OCI-LY7 (cell line): ENCODE data around the gene ZDHHC19. TPM values are rescaled to one million over a fixed set of nuclear protein-coding genes. Genes with fewer than 3 reads are reported as not detected.

Experiments
- BruUV-seq: library from RNA; stranded (reverse); fragments of 400-500 nt; replicated peaks from 2 replicates; lab custom pipeline; 2021; lab: Mats Ljungman, UMichigan
- CTCF ChIA-PET: fragments of 300-600 bp; sonication (Branson Sonifier 250); formaldehyde crosslinking; loops from one replicate; lab custom pipeline; 2022; ENCODE audit warnings: antibody characterized with exemption; ENCODE audit not compliant: unreplicated experiment; lab: Charles Lee
- POLR2A ChIA-PET: fragments of 300-600 bp; sonication (Branson Sonifier 250); formaldehyde crosslinking; loops from one replicate; lab custom pipeline; 2022; ENCODE audit warnings: antibody characterized with exemption; lab: Charles Lee
- DNase-seq: peaks from one replicate; pipeline ENCODE4 v3.0.0-alpha.2; 2015; ENCODE audit warnings: low spot score
- H2AFZ ChIP-seq: fragments of 200-600 bp; sonication (generic), shearing (Covaris generic); 2 replicates; pipeline ENCODE4 v1.6.1; 2014; ENCODE audit warnings: mild to moderate bottlenecking, antibody characterized with exemption, low read length, moderate library complexity
- H3K27ac ChIP-seq: fragments of 200-600 bp; sonication (generic); 2 replicates; pipeline ENCODE4 v1.5.1; 2014; ENCODE audit warnings: mixed run types, low read depth, mild to moderate bottlenecking, moderate library complexity, low read length, inconsistent platforms; ENCODE audit not compliant: poor library complexity, severe bottlenecking
- H3K36me3 ChIP-seq: fragments of 200-600 bp; sonication (generic); 2 replicates; pipeline ENCODE4 v1.6.1; 2014; ENCODE audit warnings: mild to moderate bottlenecking, antibody characterized with exemption, low read length, moderate library complexity, mixed read lengths; ENCODE audit not compliant: insufficient read depth
- H3K4me1 ChIP-seq: fragments of 200-600 bp; sonication (generic); 2 replicates; pipeline ENCODE4 v1.5.1; 2014; ENCODE audit warnings: mild to moderate bottlenecking, low read length; ENCODE audit not compliant: insufficient read depth, poor library complexity, severe bottlenecking
- H3K4me2 ChIP-seq: fragments of 200-600 bp; sonication (generic); 2 replicates; pipeline ENCODE4 v1.6.1; 2014; ENCODE audit warnings: mild to moderate bottlenecking, low read length
- H3K4me3 ChIP-seq: fragments of 200-600 bp; sonication (generic); 2 replicates; pipeline ENCODE4 v1.5.1; 2014; ENCODE audit warnings: mild to moderate bottlenecking, low read depth, low read length; ENCODE audit not compliant: poor library complexity, severe bottlenecking
- H3K79me2 ChIP-seq: fragments of 200-600 bp; sonication (generic); 2 replicates; pipeline ENCODE4 v1.6.1; 2016; ENCODE audit warnings: low read depth, mild to moderate bottlenecking, low read length, moderate library complexity, mixed read lengths; ENCODE audit not compliant: insufficient read depth
- H3K9me2 ChIP-seq: fragments of 200-600 bp; sonication (generic); 2 replicates; pipeline ENCODE4 v1.6.1; 2016; ENCODE audit warnings: mild to moderate bottlenecking, low read length, mixed read lengths; ENCODE audit not compliant: insufficient read depth
- H3K9me3 ChIP-seq: fragments of 200-600 bp; sonication (generic); 2 replicates; pipeline ENCODE4 v1.6.1; 2014; ENCODE audit warnings: mild to moderate bottlenecking, mixed run types, low read length, mixed read lengths
- H4K20me1 ChIP-seq: fragments of 200-600 bp; sonication (generic); 2 replicates; pipeline ENCODE4 v1.6.1; 2014; ENCODE audit warnings: mild to moderate bottlenecking, antibody characterized with exemption, low read length, moderate library complexity, mixed read lengths; ENCODE audit not compliant: insufficient read depth
- EZH2phosphoT487 ChIP-seq: fragments of 200-600 bp; sonication (generic); IDR thresholded peaks from 2 replicates; pipeline ENCODE4 v1.6.1; 2018; ENCODE audit warnings: low read depth, borderline replicate concordance, mild to moderate bottlenecking, mixed run types, antibody characterized with exemption, low read length, moderate library complexity, mixed read lengths
- intact Hi-C: fragments of 100-400 bp; cut with micrococcal nuclease; formaldehyde crosslinking; loops from one replicate; pipeline ENCODE4 v1.10.0; 2022; ENCODE audit not compliant: unreplicated experiment
- total RNA-seq, 2 experiments: library from RNA; depleted of rRNA in 1 of 2; stranded (reverse); fragments of >200 nt in 1 of 2; shearing (Covaris generic) in 1 of 2; gene quantifications; 2 replicates each; pipeline ENCODE4 v1.2.3, GENCODE V29; 2014 to 2022
- TF ChIP-seq, protein P1 (sequence below): fragments of 200-600 bp; sonication (generic); conservative IDR thresholded peaks from 2 replicates; pipeline ENCODE4 v1.5.1; 2014; ENCODE audit warnings: mild to moderate bottlenecking, antibody characterized with exemption, low read length, moderate library complexity, mixed read lengths

Gene ZDHHC19
- total RNA-seq, 2 experiments from 2014 or later: not detected

DNA sequence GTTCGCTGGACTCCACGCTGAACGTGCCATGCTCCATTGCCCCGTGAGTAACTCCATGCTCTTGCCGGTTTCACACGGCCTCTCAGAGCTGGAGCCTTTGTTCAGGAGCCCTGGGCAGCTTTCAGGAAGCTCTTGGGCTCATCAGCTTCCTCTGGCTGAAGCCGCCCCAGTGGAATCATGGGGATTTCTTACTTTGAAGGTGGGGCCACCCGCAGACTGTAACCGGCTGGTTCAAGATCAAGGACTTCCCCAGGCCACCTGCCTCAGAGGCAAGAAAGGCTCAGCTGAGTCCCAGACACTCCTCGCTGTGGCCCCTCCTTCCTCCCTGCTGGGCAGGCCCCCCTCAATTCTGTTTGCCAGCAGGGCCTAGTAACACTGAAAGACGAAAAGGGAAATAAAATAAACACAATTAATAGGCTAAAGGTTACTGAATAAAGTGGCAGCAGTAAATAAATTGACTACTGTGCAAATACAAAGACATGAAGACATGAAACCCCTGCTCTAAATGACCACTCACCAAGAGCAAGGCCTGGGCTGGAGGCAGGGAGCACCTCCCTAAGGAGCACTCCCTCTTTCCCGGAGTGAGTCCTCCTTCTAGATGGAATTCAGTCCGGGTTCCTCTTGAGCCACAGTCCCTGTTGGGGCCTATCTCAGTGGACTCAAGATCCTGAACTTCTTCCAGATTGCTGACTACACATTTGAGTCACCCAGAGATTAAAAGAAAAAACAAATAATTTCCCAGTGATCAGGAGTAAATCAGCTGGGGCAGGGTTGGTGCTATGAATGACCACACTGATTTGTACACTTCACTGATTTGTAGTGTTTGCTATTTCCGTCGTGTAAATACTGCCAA lies 51.0 kb downstream of the ZDHHC19 start:
- Histone ChIP-seq H3K4me3 (no peak overlapping the region), H3K79me2 (no peaks in the 10 kb centered on the region), H3K9me3 (no peaks in the 10 kb centered on the region), H3K4me1 (no peaks in the 10 kb centered on the region), H3K9me2 (no peaks in the 10 kb centered on the region), H3K4me2 (no peak overlapping the region), H4K20me1 (no peaks in the 10 kb centered on the region), H2AFZ (0 out of 2 replicates have a peak overlapping the region, but pooled peaks have one; percentile 22), H3K27ac (no peak overlapping the region), H3K36me3 (no peaks in the 10 kb centered on the region)
- peak; percentile 33 for DNase-seq
- TF ChIP-seq, protein P1, sequence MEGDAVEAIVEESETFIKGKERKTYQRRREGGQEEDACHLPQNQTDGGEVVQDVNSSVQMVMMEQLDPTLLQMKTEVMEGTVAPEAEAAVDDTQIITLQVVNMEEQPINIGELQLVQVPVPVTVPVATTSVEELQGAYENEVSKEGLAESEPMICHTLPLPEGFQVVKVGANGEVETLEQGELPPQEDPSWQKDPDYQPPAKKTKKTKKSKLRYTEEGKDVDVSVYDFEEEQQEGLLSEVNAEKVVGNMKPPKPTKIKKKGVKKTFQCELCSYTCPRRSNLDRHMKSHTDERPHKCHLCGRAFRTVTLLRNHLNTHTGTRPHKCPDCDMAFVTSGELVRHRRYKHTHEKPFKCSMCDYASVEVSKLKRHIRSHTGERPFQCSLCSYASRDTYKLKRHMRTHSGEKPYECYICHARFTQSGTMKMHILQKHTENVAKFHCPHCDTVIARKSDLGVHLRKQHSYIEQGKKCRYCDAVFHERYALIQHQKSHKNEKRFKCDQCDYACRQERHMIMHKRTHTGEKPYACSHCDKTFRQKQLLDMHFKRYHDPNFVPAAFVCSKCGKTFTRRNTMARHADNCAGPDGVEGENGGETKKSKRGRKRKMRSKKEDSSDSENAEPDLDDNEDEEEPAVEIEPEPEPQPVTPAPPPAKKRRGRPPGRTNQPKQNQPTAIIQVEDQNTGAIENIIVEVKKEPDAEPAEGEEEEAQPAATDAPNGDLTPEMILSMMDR: no peak
- no peak for TF ChIP-seq EZH2phosphoT487
- BruUV-seq: no TSS peak
- CTCF ChIA-PET: no interaction called here
- intact Hi-C loops: no loop called here
- POLR2A ChIA-PET: no interaction called here

DNA sequence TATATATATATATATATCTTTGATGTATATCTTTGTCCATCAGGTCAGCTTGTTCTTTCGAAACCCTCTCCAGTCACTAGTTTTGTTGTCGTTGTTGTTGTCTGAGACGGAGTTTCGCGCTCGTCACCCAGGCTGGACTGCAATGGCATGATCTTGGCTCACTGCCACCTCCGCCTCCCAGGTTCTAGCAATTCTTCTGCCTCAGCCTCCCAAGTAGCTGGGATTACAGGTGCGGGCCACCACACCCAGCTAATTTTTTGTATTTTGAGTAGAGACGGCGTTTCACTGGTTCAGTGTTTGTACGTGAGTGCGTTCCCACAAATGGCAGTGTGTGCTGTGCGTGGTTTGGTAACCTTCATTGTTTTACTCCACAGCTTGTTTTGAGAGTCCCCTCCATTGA lies 51.7 kb downstream of the ZDHHC19 start:
- TF ChIP-seq EZH2phosphoT487: no peak
- TF ChIP-seq, protein P1: no peak
- intact Hi-C loops: no loop called here
- POLR2A ChIA-PET: interaction anchor here (0.7 kb wide), 1 partner anchor 109 kb away, joined by 4 read pairs; no protein-coding TSS in a partner anchor
- no peaks in the 10 kb centered on the region for H4K20me1 ChIP-seq
- H3K79me2 ChIP-seq: no peaks in the 10 kb centered on the region
- H3K27ac ChIP-seq: no peak overlapping the region
- no peak for DNase-seq
- BruUV-seq: no TSS peak
- CTCF ChIA-PET: no interaction called here
- H3K4me1 ChIP-seq: no peaks in the 10 kb centered on the region
- H3K9me3 ChIP-seq: no peaks in the 10 kb centered on the region
- 0 out of 2 replicates have a peak overlapping the region, but pooled peaks have one; percentile 22 for H2AFZ ChIP-seq
- H3K4me3 ChIP-seq: no peak overlapping the region
- H3K9me2 ChIP-seq: no peaks in the 10 kb centered on the region
- no peaks in the 10 kb centered on the region for H3K36me3 ChIP-seq
- no peak overlapping the region for H3K4me2 ChIP-seq

DNA sequence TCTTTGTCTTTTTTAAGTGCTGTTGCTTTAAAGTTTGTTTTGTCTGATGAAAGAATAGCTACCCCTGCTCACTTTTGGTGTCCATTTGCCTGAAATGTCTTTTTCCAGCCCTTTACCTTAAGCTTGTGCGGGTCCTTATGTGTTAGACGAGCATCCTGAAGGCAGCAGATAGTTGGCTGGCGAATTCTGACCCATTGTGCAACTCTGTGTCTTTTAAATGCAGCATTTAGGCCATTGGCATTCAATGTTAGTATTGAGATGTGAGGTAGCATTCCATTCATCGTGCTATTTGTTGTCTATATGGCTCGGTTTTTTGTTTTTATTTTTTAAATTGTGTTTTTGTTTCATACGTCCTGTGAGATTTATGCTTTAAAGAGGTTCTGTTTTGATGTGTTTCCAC lies 55.0 kb downstream of the ZDHHC19 start:
- Histone ChIP-seq H3K9me2 (no peaks in the 10 kb centered on the region), H4K20me1 (no peaks in the 10 kb centered on the region), H3K4me1 (no peaks in the 10 kb centered on the region), H2AFZ (no peak overlapping the region), H3K4me3 (no peak overlapping the region), H3K27ac (no peak overlapping the region), H3K36me3 (no peaks in the 10 kb centered on the region), H3K4me2 (no peak overlapping the region), H3K79me2 (no peaks in the 10 kb centered on the region), H3K9me3 (no peaks in the 10 kb centered on the region)
- ChIA-PET POLR2A (interaction anchor here (0.6 to 1.3 kb wide), 2 partner anchors 20 to 25 kb away, joined by 3 read pairs; no protein-coding TSS in a partner anchor), CTCF (no interaction called here)
- no TSS peak for BruUV-seq
- TF ChIP-seq EZH2phosphoT487: no peak
- TF ChIP-seq, protein P1: no peak
- intact Hi-C loops: no loop called here
- DNase-seq: no peak
